ENCODE measurements around the gene SLC30A1. TPM values are rescaled to one million over a fixed set of nuclear protein-coding genes. Genes with fewer than 3 reads are reported as not detected.

The SLC30A1 gene
- total and polyA plus RNA-seq, 4 donors, result 6.1 to 24.4 (median 12.4) TPM

GRCh38 chr1:211527006-211527405, 52.0 kb downstream of the SLC30A1 start:
- no peaks in the 10 kb centered on the region for H3K27me3 ChIP-seq (ENCODE audit: control insufficient read depth in 1 of 2, insufficient read depth in 2 of 2, low read length in 1 of 2)
- H3K4me3 ChIP-seq (ENCODE audit: low read length in 2 of 2), result no peak overlapping the region
- H3K36me3 ChIP-seq (ENCODE audit: control insufficient read depth in 1 of 2, insufficient read depth in 2 of 2, low read length in 1 of 2), result no peaks in the 10 kb centered on the region
- 98 to 99% methylated on average over 3 of the region's 3 CpGs for WGBS, 2 donors
- DNase-seq (no peak), ATAC-seq (ENCODE audit: low FRiP score) (no peak)
- no peaks in the 10 kb centered on the region for H3K4me1 ChIP-seq (ENCODE audit: control insufficient read depth in 1 of 2, insufficient read depth in 2 of 2, low read length in 2 of 2)
- intact Hi-C loops (cut with DNase I), result no loop called here
- H3K9me3 ChIP-seq (ENCODE audit: control insufficient read depth, low read length), result no peaks in the 10 kb centered on the region
- no peak overlapping the region for H3K27ac ChIP-seq (ENCODE audit: low read depth in 1 of 2, low read length in 2 of 2)

GRCh38 chr1:211526101-211526500, 52.9 kb downstream of the SLC30A1 start:
- Histone ChIP-seq H3K27ac (ENCODE audit: low read depth in 1 of 2, low read length in 2 of 2) (no peak overlapping the region), H3K36me3 (ENCODE audit: control insufficient read depth in 1 of 2, insufficient read depth in 2 of 2, low read length in 1 of 2) (no peaks in the 10 kb centered on the region), H3K9me3 (ENCODE audit: control insufficient read depth, low read length) (no peaks in the 10 kb centered on the region), H3K27me3 (ENCODE audit: control insufficient read depth in 1 of 2, insufficient read depth in 2 of 2, low read length in 1 of 2) (no peaks in the 10 kb centered on the region), H3K4me1 (ENCODE audit: control insufficient read depth in 1 of 2, insufficient read depth in 2 of 2, low read length in 2 of 2) (no peaks in the 10 kb centered on the region), H3K4me3 (ENCODE audit: low read length in 2 of 2) (no peak overlapping the region)
- no peak for DNase-seq
- ATAC-seq (ENCODE audit: low FRiP score), result no peak
- 94 to 96% methylated on average over 1 of the region's 1 CpG for WGBS, 2 donors
- intact Hi-C loops (cut with DNase I), result no loop called here

GRCh38 chr1:211525101-211525676, 53.8 kb downstream of the SLC30A1 start:
- ATAC-seq (ENCODE audit: low FRiP score), result no peak
- DNase-seq, result no peak
- H3K36me3 ChIP-seq (ENCODE audit: control insufficient read depth in 1 of 2, insufficient read depth in 2 of 2, low read length in 1 of 2), result no peaks in the 10 kb centered on the region
- intact Hi-C loops (cut with DNase I), result no loop called here
- no peaks in the 10 kb centered on the region for H3K9me3 ChIP-seq (ENCODE audit: control insufficient read depth, low read length)
- H3K27me3 ChIP-seq (ENCODE audit: control insufficient read depth in 1 of 2, insufficient read depth in 2 of 2, low read length in 1 of 2), result no peaks in the 10 kb centered on the region
- 97 to 99% methylated on average over 9 of the region's 9 CpGs for WGBS, 2 donors
- no peak overlapping the region for H3K4me3 ChIP-seq (ENCODE audit: low read length in 2 of 2)
- H3K27ac ChIP-seq (ENCODE audit: low read depth in 1 of 2, low read length in 2 of 2), result no peak overlapping the region
- no peaks in the 10 kb centered on the region for H3K4me1 ChIP-seq (ENCODE audit: control insufficient read depth in 1 of 2, insufficient read depth in 2 of 2, low read length in 2 of 2)

- no peaks in the 10 kb centered on the region for H3K9me3 ChIP-seq (ENCODE audit: control insufficient read depth, low read length)
- 90 to 95% methylated on average over 10 of the region's 10 CpGs for WGBS, 2 donors
- no peaks in the 10 kb centered on the region for H3K36me3 ChIP-seq (ENCODE audit: control insufficient read depth in 1 of 2, insufficient read depth in 2 of 2, low read length in 1 of 2)
- DNase-seq (no peak), ATAC-seq (ENCODE audit: low FRiP score) (no peak)
- no peak overlapping the region for H3K27ac ChIP-seq (ENCODE audit: low read depth in 1 of 2, low read length in 2 of 2)
- intact Hi-C loops (cut with DNase I), result no loop called here
- H3K27me3 ChIP-seq (ENCODE audit: control insufficient read depth in 1 of 2, insufficient read depth in 2 of 2, low read length in 1 of 2), result no peaks in the 10 kb centered on the region
- no peak overlapping the region for H3K4me3 ChIP-seq (ENCODE audit: low read length in 2 of 2)
- H3K4me1 ChIP-seq (ENCODE audit: control insufficient read depth in 1 of 2, insufficient read depth in 2 of 2, low read length in 2 of 2), result no peaks in the 10 kb centered on the region
These were observed 54.4 kb downstream of the SLC30A1 start for GRCh38 chr1:211524521-211524920.

- Histone ChIP-seq H3K27me3 (ENCODE audit: control insufficient read depth in 1 of 2, insufficient read depth in 2 of 2, low read length in 1 of 2) (no peaks in the 10 kb centered on the region), H3K4me3 (ENCODE audit: low read length in 2 of 2) (no peak overlapping the region), H3K36me3 (ENCODE audit: control insufficient read depth in 1 of 2, insufficient read depth in 2 of 2, low read length in 1 of 2) (no peaks in the 10 kb centered on the region), H3K27ac (ENCODE audit: low read depth in 1 of 2, low read length in 2 of 2) (no peak overlapping the region), H3K4me1 (ENCODE audit: control insufficient read depth in 1 of 2, insufficient read depth in 2 of 2, low read length in 2 of 2) (no peaks in the 10 kb centered on the region), H3K9me3 (ENCODE audit: control insufficient read depth, low read length) (no peaks in the 10 kb centered on the region)
- intact Hi-C loops (cut with DNase I), result no loop called here
- ATAC-seq (ENCODE audit: low FRiP score), result no peak
- 94% methylated on average over 6 of the region's 6 CpGs for WGBS, 2 donors
- no peak for DNase-seq
These were observed 56.2 kb downstream of the SLC30A1 start for GRCh38 chr1:211522804-211523203.

Other genes with a start within 250 kb of the SLC30A1 start
- gene RD3, start 87.0 kb downstream of the SLC30A1 start, total RNA-seq, result not detected
- not detected for gene RD3, start 87.0 kb downstream of the SLC30A1 start, polyA plus RNA-seq
- 1 to 10 TPM in 1 of 2 donors, not detected in 1; 1.0 TPM for gene NEK2, start 96.5 kb upstream of the SLC30A1 start, total RNA-seq
- gene NEK2, start 96.5 kb upstream of the SLC30A1 start, polyA plus RNA-seq, result 1 to 10 TPM in 1 of 2 donors, not detected in 1; 1.5 TPM